ENCODE data around the gene EPHA3.

The EPHA3 gene

GRCh38 chr3:89262309-89262929 lies 155.0 kb downstream of the EPHA3 start:
- in situ Hi-C loops (cut with MboI; ENCODE audit: low sequenced_read_pairs, unreplicated experiment): no loop called here
- no peak for DNase-seq (ENCODE audit: low spot score)
- no peak for TF ChIP-seq CTCF (IDR thresholded peaks at IDR 0.05; ENCODE audit: borderline replicate concordance, control extremely low read depth, extremely low read depth, insufficient read depth, missing control alignments)

- in situ Hi-C loops (cut with MboI; ENCODE audit: low sequenced_read_pairs, unreplicated experiment): no loop called here
- no peak for DNase-seq (ENCODE audit: low spot score)
Observed at GRCh38 chr3:89264037-89264560, 156.7 kb downstream of the EPHA3 start.

GRCh38 chr3:89266074-89266473 lies 158.7 kb downstream of the EPHA3 start:
- in situ Hi-C loops (cut with MboI; ENCODE audit: low sequenced_read_pairs, unreplicated experiment): no loop called here
- no peak for TF ChIP-seq CTCF (IDR thresholded peaks at IDR 0.05; ENCODE audit: borderline replicate concordance, control extremely low read depth, extremely low read depth, insufficient read depth, missing control alignments)
- no peak for DNase-seq (ENCODE audit: low spot score)

More at GRCh38 chr3:89264037-89264560, 156.7 kb downstream of the EPHA3 start:
- TF ChIP-seq CTCF (IDR thresholded peaks at IDR 0.05; ENCODE audit: borderline replicate concordance, control extremely low read depth, extremely low read depth, insufficient read depth, missing control alignments): no peak

- no peak for DNase-seq (ENCODE audit: low spot score)
- TF ChIP-seq CTCF (IDR thresholded peaks at IDR 0.05; ENCODE audit: borderline replicate concordance, control extremely low read depth, extremely low read depth, insufficient read depth, missing control alignments): no peak
- in situ Hi-C loops (cut with MboI; ENCODE audit: low sequenced_read_pairs, unreplicated experiment): no loop called here
Observed at GRCh38 chr3:89268059-89268458, 160.6 kb downstream of the EPHA3 start.

- no peak for TF ChIP-seq CTCF (IDR thresholded peaks at IDR 0.05; ENCODE audit: borderline replicate concordance, control extremely low read depth, extremely low read depth, insufficient read depth, missing control alignments)
- in situ Hi-C loops (cut with MboI; ENCODE audit: low sequenced_read_pairs, unreplicated experiment): no loop called here
- no peak for DNase-seq (ENCODE audit: low spot score)
Observed at GRCh38 chr3:89270201-89270600, 162.8 kb downstream of the EPHA3 start.

GRCh38 chr3:89275001-89275400 lies 167.6 kb downstream of the EPHA3 start:
- in situ Hi-C loops (cut with MboI; ENCODE audit: low sequenced_read_pairs, unreplicated experiment): no loop called here
- no peak for TF ChIP-seq CTCF (IDR thresholded peaks at IDR 0.05; ENCODE audit: borderline replicate concordance, control extremely low read depth, extremely low read depth, insufficient read depth, missing control alignments)
- DNase-seq (ENCODE audit: low spot score): no peak
